B cell (primary cell): ENCODE measurements around the gene KIF26B. TPM values are rescaled to one million over a fixed set of nuclear protein-coding genes. Genes with fewer than 3 reads are reported as not detected.

Experiments
- ATAC-seq: fragments of 200-7000 bp; cut with Tn5 transposase; one replicate; pipeline ENCODE4 v1.10.0; 2021; ENCODE audit warnings: low read depth, mild to moderate bottlenecking, moderate number of reproducible peaks, moderate library complexity
- CTCF ChIA-PET: fragments of 350-600 bp; sonication (Branson Sonifier 250); formaldehyde crosslinking; loops from one replicate; lab custom pipeline; 2021; ENCODE audit warnings: antibody characterized with exemption, inconsistent platforms; lab: Charles Lee
- POLR2A ChIA-PET: fragments of 350-600 bp; sonication (Branson Sonifier 250); formaldehyde crosslinking; loops from one replicate; lab custom pipeline; 2021; ENCODE audit warnings: antibody characterized with exemption; lab: Charles Lee
- DNase-seq: peaks from one replicate; pipeline ENCODE4 v3.0.0; 2013
- H2AFZ ChIP-seq: 2 replicates; pipeline ENCODE4 v1.6.1; 2012; ENCODE audit warnings: mild to moderate bottlenecking, low read depth, low read length; ENCODE audit not compliant: insufficient read depth, poor library complexity, severe bottlenecking
- H3K27ac ChIP-seq, 2 donors: 1 replicate in 1 of 2; 2 replicates in 1 of 2; pipeline ENCODE4 v1.5.1; 2012 to 2013; ENCODE audit warnings: low read length in 2 of 2, mild to moderate bottlenecking in 2 of 2, moderate library complexity in 1 of 2
- H3K27me3 ChIP-seq, 4 experiments: fragments of 200-600 bp in 1 of 4; sonication (generic) in 1 of 4; replicated peaks in 1 of 4; 1 replicate in 2 of 4; 2 replicates in 2 of 4; pipeline versions ENCODE4 v1.6.1 to v1.7.0; 2013 to 2016; ENCODE audit warnings: low read length in 3 of 4, mild to moderate bottlenecking in 2 of 4, mixed read lengths in 1 of 4, moderate library complexity in 1 of 4; ENCODE audit not compliant: insufficient read depth in 4 of 4, control insufficient read depth in 3 of 4; ENCODE audit errors: control extremely low read depth in 1 of 4
- H3K36me3 ChIP-seq, 2 experiments: replicated peaks in 1 of 2; 1 replicate in 1 of 2; 2 replicates in 1 of 2; pipeline versions ENCODE4 v1.6.1 to v1.7.1; 2013; ENCODE audit warnings: low read length in 1 of 2; ENCODE audit not compliant: insufficient read depth in 2 of 2, control insufficient read depth in 1 of 2; ENCODE audit errors: control extremely low read depth in 1 of 2, extremely low read depth in 1 of 2
- H3K4me1 ChIP-seq, 2 donors: fragments of 200-600 bp in 1 of 2; sonication (generic) in 1 of 2; 1 replicate in 1 of 2; 2 replicates in 1 of 2; pipeline versions ENCODE4 v1.5.1 to v1.6.1; 2013 to 2017; ENCODE audit warnings: low read length in 2 of 2; ENCODE audit not compliant: control insufficient read depth in 2 of 2, insufficient read depth in 2 of 2
- H3K4me2 ChIP-seq: replicated peaks from 2 replicates; pipeline ENCODE3; 2012; ENCODE audit warnings: mild to moderate bottlenecking, low read depth, low read length; ENCODE audit not compliant: poor library complexity, severe bottlenecking
- H3K4me3 ChIP-seq, 5 experiments: fragments of 200-600 bp in 1 of 5; sonication (generic) in 1 of 5; 1 replicate in 3 of 5; 2 replicates in 2 of 5; pipeline versions ENCODE4 v1.5.1 to v1.7.0; 2011 to 2016; ENCODE audit warnings: low read length in 4 of 5, mild to moderate bottlenecking in 4 of 5, low read depth in 2 of 5, control low read depth in 1 of 5, moderate library complexity in 1 of 5; ENCODE audit not compliant: insufficient read depth in 1 of 5; ENCODE audit errors: control extremely low read depth in 1 of 5, extremely low read depth in 1 of 5
- H3K79me2 ChIP-seq: fragments of 200-600 bp; sonication (generic); one replicate; pipeline ENCODE4 v1.6.0; 2016; ENCODE audit warnings: low read length; ENCODE audit not compliant: control insufficient read depth, insufficient read depth
- H3K9ac ChIP-seq: fragments of 200-600 bp; sonication (generic); 2 replicates; pipeline ENCODE4 v1.6.1; 2017; ENCODE audit warnings: mild to moderate bottlenecking, low read length, moderate library complexity
- H3K9me3 ChIP-seq, 3 donors: one replicate each; pipeline versions ENCODE4 v1.6.1 to v1.7.1; 2013; ENCODE audit warnings: low read length in 2 of 3; ENCODE audit not compliant: control insufficient read depth in 2 of 3, insufficient read depth in 1 of 3; ENCODE audit errors: control extremely low read depth in 1 of 3
- H4K20me1 ChIP-seq: 2 replicates; pipeline ENCODE4 v1.6.0; 2012; ENCODE audit warnings: mild to moderate bottlenecking, low read length; ENCODE audit not compliant: insufficient read depth, control insufficient read depth, poor library complexity, severe bottlenecking
- H3K27ac Mint-ChIP-seq: one replicate; pipeline ENCODE4 v1.8.0; 2021; ENCODE audit warnings: mixed read lengths
- H3K27me3 Mint-ChIP-seq: one replicate; pipeline ENCODE4 v1.8.0; 2021; ENCODE audit warnings: mixed read lengths
- H3K4me1 Mint-ChIP-seq: one replicate; pipeline ENCODE4 v1.8.0; 2021; ENCODE audit warnings: mixed read lengths
- H3K4me3 Mint-ChIP-seq: one replicate; pipeline ENCODE4 v1.8.0; 2021; ENCODE audit warnings: mixed read lengths
- H3K9me3 Mint-ChIP-seq: one replicate; pipeline ENCODE4 v1.8.0; 2022; ENCODE audit warnings: mixed read lengths; ENCODE audit not compliant: insufficient read depth
- CTCF ChIP-seq: fragments of 200-600 bp; IDR thresholded peaks from one replicate; pipeline ENCODE4 v1.8.0; 2022; ENCODE audit warnings: antibody characterized with exemption, mild to moderate bottlenecking
- EZH2 ChIP-seq: IDR thresholded peaks from 2 replicates; pipeline ENCODE4 v1.6.1; 2012; ENCODE audit warnings: borderline replicate concordance, low read depth, mild to moderate bottlenecking, moderate library complexity, low read length; ENCODE audit not compliant: insufficient read depth, poor library complexity, severe bottlenecking
- WGBS: methylation state at CpG from one replicate; pipeline ENCODE4 v1.1.5; 2013; ENCODE audit warnings: missing lambda C conversion rate; ENCODE audit not compliant: insufficient coverage; 5-methylcytosine and 5-hydroxymethylcytosine counted together
- intact Hi-C: fragments of 100-400 bp; cut with micrococcal nuclease; formaldehyde crosslinking; loops from one replicate; pipeline ENCODE4 v1.10.0; 2022
- polyA plus RNA-seq: library from polyadenylated mRNA; depleted of rRNA; stranded (reverse); fragments of >200 nt; gene quantifications from 2 replicates; pipeline ENCODE4 v1.2.3, GENCODE V29; 2012
- total RNA-seq, 2 donors: library from RNA; stranded (reverse); fragments of 120-200 nt in 1 of 2; gene quantifications; 1 replicate in 1 of 2; 2 replicates in 1 of 2; pipeline versions ENCODE4 v1.2.3 to v1.2.4, GENCODE V29; 2013 to 2022

Gene KIF26B
- total and polyA plus RNA-seq, 2 donors (not counting 1 experiment from before 2014, with no cell fraction given), result 0.62 TPM; not detected in 1

DNA sequence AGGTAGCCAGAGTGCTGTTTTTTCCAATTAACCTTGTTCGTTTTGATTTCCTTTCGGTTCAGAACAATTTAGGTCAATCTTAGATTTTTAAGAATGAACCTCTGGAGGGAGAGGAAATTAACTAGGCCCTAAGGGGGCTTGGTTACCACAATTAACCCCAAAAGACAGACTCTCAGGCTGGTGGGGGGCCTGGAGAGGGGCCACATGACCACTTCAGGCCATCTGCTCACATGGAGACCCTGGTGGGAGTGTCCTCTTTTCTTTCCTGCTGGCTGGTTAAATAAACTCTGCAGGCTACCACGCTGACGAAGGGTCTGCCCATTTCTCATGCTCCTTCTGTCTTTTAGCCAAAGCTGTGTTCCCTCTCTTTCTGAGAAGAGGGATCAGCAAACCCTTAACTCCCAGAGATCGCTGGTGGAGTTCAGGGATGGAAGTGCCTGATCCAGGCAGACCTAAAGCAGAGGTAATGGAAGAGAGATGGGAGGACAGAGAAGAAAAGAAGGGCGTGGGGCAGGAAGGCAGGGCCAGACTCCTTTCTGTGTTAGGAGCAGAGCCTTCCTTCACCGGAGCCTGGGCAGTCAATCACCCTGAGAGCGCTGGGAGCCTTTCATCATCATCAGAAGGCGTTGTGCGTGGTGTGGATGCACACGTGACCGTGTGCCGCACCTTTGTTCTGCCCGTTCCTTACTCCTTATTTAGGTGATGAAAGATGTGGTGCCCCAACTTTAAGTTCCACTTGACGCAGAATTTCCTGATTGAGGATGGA lies 58.5 kb downstream of the KIF26B start:
- no peak overlapping the region for H3K4me2 ChIP-seq
- intact Hi-C loops, result no loop called here
- DNase-seq (no peak), ATAC-seq (no peak)
- CTCF ChIA-PET, result no interaction called here
- WGBS, result 84% methylated on average over 10 of the region's 15 CpGs
- no peak overlapping the region for H2AFZ ChIP-seq
- no peak overlapping the region for H3K4me3 ChIP-seq
- no peaks in the 10 kb centered on the region for H3K4me1 Mint-ChIP-seq
- no peak for TF ChIP-seq EZH2
- no peak for TF ChIP-seq CTCF
- H4K20me1 ChIP-seq, result no peaks in the 10 kb centered on the region
- H3K27ac Mint-ChIP-seq, result no peak overlapping the region
- H3K4me1 ChIP-seq, result no peaks in the 10 kb centered on the region
- no peaks in the 10 kb centered on the region for H3K9me3 Mint-ChIP-seq
- H3K27ac ChIP-seq, result no peak overlapping the region
- H3K9me3 ChIP-seq, result peaks cover 0 to 10% (median 0%) of the 10 kb centered on the region in 3 donors
- H3K9ac ChIP-seq, result no peak overlapping the region
- no peaks in the 10 kb centered on the region for H3K79me2 ChIP-seq
- no peaks in the 10 kb centered on the region for H3K27me3 ChIP-seq
- POLR2A ChIA-PET, result no interaction called here
- H3K27me3 Mint-ChIP-seq, result no peaks in the 10 kb centered on the region
- no peaks in the 10 kb centered on the region for H3K36me3 ChIP-seq
- H3K4me3 Mint-ChIP-seq, result no peak overlapping the region

- ChIA-PET POLR2A (no interaction called here), CTCF (no interaction called here)
- no peak overlapping the region for H2AFZ ChIP-seq
- H3K9ac ChIP-seq, result no peak overlapping the region
- peaks cover 0 to 6% (median 0%) of the 10 kb centered on the region in 3 donors for H3K9me3 ChIP-seq
- Mint-ChIP-seq H3K4me3 (no peak overlapping the region), H3K4me1 (no peaks in the 10 kb centered on the region), H3K9me3 (no peaks in the 10 kb centered on the region), H3K27me3 (no peaks in the 10 kb centered on the region), H3K27ac (no peak overlapping the region)
- no peaks in the 10 kb centered on the region for H4K20me1 ChIP-seq
- 92% methylated on average over 8 of the region's 8 CpGs for whole genome bisulfite sequencing
- intact Hi-C loops, result no loop called here
- no peaks in the 10 kb centered on the region for H3K36me3 ChIP-seq
- H3K4me1 ChIP-seq, result no peaks in the 10 kb centered on the region
- no peaks in the 10 kb centered on the region for H3K79me2 ChIP-seq
- no peak overlapping the region for H3K27ac ChIP-seq
- no peak overlapping the region for H3K4me2 ChIP-seq
- H3K27me3 ChIP-seq, result no peaks in the 10 kb centered on the region
- TF ChIP-seq CTCF (no peak), EZH2 (no peak)
- no peak for ATAC-seq
- DNase-seq, result no peak
- no peak overlapping the region for H3K4me3 ChIP-seq
Observed at GRCh38 chr1:245215071-245215470, 60.3 kb downstream of the KIF26B start.
